Measurements from ENCODE around the gene LLGL1. TPM values are rescaled to one million over a fixed set of nuclear protein-coding genes. Genes with fewer than 3 reads are reported as not detected.

Gene LLGL1
- total RNA-seq, 1 experiment from 2014 or later, result 30.2 TPM

DNA sequence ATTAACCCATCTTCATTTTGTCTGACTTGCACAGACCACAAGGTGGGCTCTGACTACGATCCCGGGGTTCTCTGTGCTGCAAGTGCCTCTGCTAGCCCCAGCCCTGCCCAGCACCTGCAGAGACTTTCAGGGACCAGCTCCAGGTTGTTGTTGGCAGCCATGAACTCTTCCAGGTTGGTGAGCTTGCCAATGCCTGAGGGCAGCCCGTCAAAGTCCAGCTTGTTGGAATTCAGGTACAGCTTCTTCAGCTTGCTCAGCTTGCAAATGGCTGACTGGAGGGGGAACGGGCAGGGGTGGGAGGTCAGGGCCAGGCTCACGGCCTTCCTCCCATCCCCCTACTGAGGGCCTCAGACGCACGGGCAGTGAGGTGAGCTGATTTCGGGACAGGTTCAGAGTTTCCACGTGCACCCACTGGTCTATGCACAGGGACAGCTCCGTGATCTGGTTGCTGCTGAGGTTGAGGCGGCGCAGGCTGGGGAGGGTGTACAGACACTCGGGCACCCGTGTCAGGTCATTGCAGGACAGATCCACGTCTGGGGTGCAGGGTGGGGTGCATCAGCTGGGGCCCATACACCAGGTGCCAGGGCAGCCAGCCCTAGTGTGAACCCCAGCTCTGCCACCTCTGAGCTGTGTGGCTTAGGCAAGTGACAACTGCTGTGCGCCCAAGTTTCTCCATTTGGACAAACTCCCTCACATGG is 27.9 kb downstream of the LLGL1 start:
- TF ChIP-seq EZH2 (IDR thresholded peaks at IDR 0.05; ENCODE audit: borderline replicate concordance, low read depth, low read length, poor library complexity, severe bottlenecking), result no peak
- TF ChIP-seq, protein P1, sequence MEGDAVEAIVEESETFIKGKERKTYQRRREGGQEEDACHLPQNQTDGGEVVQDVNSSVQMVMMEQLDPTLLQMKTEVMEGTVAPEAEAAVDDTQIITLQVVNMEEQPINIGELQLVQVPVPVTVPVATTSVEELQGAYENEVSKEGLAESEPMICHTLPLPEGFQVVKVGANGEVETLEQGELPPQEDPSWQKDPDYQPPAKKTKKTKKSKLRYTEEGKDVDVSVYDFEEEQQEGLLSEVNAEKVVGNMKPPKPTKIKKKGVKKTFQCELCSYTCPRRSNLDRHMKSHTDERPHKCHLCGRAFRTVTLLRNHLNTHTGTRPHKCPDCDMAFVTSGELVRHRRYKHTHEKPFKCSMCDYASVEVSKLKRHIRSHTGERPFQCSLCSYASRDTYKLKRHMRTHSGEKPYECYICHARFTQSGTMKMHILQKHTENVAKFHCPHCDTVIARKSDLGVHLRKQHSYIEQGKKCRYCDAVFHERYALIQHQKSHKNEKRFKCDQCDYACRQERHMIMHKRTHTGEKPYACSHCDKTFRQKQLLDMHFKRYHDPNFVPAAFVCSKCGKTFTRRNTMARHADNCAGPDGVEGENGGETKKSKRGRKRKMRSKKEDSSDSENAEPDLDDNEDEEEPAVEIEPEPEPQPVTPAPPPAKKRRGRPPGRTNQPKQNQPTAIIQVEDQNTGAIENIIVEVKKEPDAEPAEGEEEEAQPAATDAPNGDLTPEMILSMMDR (conservative IDR thresholded peaks at IDR 0.05; ENCODE audit: low read depth, low read length), result no peak
- intact Hi-C loops (cut with micrococcal nuclease; ENCODE audit: unreplicated experiment), result no loop called here
- CTCF ChIA-PET, result no interaction called here

DNA sequence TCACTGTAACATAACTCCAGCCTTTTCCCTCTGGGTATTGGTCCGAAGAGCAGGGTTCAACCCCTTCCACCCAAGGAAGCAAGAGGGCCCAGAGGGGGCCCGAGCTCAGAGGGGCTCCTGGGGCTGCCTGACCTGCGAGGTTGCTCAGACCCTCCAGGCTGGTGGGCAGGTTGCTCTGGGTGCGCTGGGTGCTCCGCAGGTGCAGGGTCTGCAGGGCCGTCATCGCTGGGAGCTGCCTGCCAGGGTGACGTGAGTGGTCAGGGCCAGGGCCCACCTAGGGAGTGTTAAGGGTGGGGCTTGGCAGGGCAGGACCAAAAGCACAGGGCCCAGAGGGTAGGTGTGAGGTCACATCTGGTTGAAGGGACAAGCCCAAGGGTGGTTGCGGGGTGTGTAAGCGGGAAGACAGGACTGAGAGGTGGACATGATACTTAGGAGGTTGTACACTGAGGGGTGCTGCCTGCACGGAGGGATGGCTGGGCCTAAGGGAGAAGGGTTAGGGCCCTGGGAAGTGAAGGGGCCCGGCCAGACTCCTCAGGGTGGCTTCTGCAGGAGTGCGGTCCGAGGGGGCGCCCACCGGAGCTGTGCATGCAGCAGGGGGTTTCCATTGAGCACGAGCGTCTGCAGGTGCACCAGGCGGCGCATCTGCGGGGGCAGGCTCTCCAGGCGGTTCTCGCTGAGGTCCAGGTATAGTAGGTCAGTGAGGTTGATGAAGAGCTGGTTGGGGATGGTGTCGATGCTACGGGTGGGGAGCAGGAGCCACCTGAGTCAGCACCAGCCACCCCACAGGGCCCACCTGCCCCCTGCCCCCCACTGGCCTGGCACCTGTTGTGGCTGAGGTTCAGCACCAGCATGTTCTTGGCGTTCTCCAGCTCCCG is 28.7 kb downstream of the LLGL1 start:
- intact Hi-C loops (cut with micrococcal nuclease; ENCODE audit: unreplicated experiment), result no loop called here

More for the DNA sequence above, 27.9 kb downstream of the LLGL1 start:
- no peak overlapping the region for H3K4me3 ChIP-seq (ENCODE audit: low read depth, low read length, poor library complexity, severe bottlenecking)
- H3K27me3 ChIP-seq (replicated peaks; ENCODE audit: insufficient read depth, low read depth, low read length, poor library complexity), result no peaks in the 10 kb centered on the region
- POLR2A ChIA-PET (ENCODE audit: low non-redundant PET), result no interaction called here
- H3K36me3 ChIP-seq (ENCODE audit: insufficient read depth, low read length, poor library complexity, severe bottlenecking), result peaks cover 37% of the 10 kb centered on the region
- no peak for DNase-seq (ENCODE audit: low spot score)
- no peaks in the 10 kb centered on the region for H3K4me1 ChIP-seq (ENCODE audit: insufficient read depth, low read length, poor library complexity, severe bottlenecking)
- no peak overlapping the region for H3K27ac ChIP-seq (ENCODE audit: low read depth, low read length, poor library complexity, severe bottlenecking)
- BruUV-seq (replicated peaks), result no TSS peak
- H3K9me3 ChIP-seq (ENCODE audit: low read depth, low read length, poor library complexity, severe bottlenecking), result no peaks in the 10 kb centered on the region

DNA sequence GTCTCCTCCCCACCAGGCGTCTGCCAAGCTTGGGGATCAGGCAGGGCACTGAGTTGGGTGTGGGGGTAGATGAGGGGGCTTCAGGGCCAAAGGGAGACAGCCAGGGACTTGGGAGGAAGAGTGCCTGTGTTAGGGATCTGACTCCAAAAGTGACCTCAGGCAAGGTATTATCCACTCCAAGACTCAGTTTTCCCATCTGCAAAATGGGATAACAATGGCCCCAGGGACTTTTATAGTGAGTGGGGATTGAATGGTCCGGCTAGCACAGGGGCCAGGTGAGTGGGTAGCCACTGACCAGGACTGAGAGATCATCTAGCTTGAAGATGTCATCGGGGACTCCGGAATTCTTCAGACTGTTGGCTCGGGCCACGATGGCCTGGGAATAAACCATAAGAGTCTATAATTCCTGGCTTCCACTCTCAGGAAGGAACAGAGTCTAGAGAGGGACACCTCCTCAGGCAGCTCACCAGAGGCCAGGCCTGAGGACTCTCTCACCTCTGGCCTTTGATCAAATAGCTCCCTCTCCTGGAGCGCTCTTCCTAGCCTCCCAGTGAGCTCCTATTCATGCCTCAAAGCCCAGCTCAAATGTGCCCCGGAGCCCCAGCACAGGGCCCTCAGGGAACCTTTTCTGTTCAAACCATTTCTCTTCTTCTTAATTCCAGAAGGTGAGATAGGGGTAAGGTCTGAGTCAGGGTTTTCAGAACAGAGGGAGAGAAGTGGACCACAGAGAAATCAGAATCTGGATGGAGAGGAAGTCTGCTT is 29.6 kb downstream of the LLGL1 start:
- DNase-seq (ENCODE audit: low spot score), result no peak
- intact Hi-C loops (cut with micrococcal nuclease; ENCODE audit: unreplicated experiment), result no loop called here
- no TSS peak for BruUV-seq (replicated peaks)
- Histone ChIP-seq H3K27ac (ENCODE audit: low read depth, low read length, poor library complexity, severe bottlenecking) (no peak overlapping the region), H3K9me3 (ENCODE audit: low read depth, low read length, poor library complexity, severe bottlenecking) (no peaks in the 10 kb centered on the region), H3K4me1 (ENCODE audit: insufficient read depth, low read length, poor library complexity, severe bottlenecking) (peaks cover 4% of the 10 kb centered on the region), H3K27me3 (replicated peaks; ENCODE audit: insufficient read depth, low read depth, low read length, poor library complexity) (no peaks in the 10 kb centered on the region), H3K36me3 (ENCODE audit: insufficient read depth, low read length, poor library complexity, severe bottlenecking) (peaks cover 28% of the 10 kb centered on the region), H3K4me3 (ENCODE audit: low read depth, low read length, poor library complexity, severe bottlenecking) (no peak overlapping the region)
- no peak for TF ChIP-seq EZH2 (IDR thresholded peaks at IDR 0.05; ENCODE audit: borderline replicate concordance, low read depth, low read length, poor library complexity, severe bottlenecking)
- TF ChIP-seq, protein P1 (conservative IDR thresholded peaks at IDR 0.05; ENCODE audit: low read depth, low read length), result no peak
- POLR2A ChIA-PET (ENCODE audit: low non-redundant PET), result no interaction called here
- CTCF ChIA-PET, result no interaction called here

More for the DNA sequence above, 28.7 kb downstream of the LLGL1 start:
- H3K27ac ChIP-seq (ENCODE audit: low read depth, low read length, poor library complexity, severe bottlenecking), result no peak overlapping the region
- H3K36me3 ChIP-seq (ENCODE audit: insufficient read depth, low read length, poor library complexity, severe bottlenecking), result peaks cover 29% of the 10 kb centered on the region
- H3K4me3 ChIP-seq (ENCODE audit: low read depth, low read length, poor library complexity, severe bottlenecking), result no peak overlapping the region
- no peaks in the 10 kb centered on the region for H3K27me3 ChIP-seq (replicated peaks; ENCODE audit: insufficient read depth, low read depth, low read length, poor library complexity)
- H3K9me3 ChIP-seq (ENCODE audit: low read depth, low read length, poor library complexity, severe bottlenecking), result no peaks in the 10 kb centered on the region
- ChIA-PET CTCF (no interaction called here), POLR2A (ENCODE audit: low non-redundant PET) (no interaction called here)
- no TSS peak for BruUV-seq (replicated peaks)
- peaks cover 4% of the 10 kb centered on the region for H3K4me1 ChIP-seq (ENCODE audit: insufficient read depth, low read length, poor library complexity, severe bottlenecking)
- no peak for DNase-seq (ENCODE audit: low spot score)
- TF ChIP-seq, protein P1 (conservative IDR thresholded peaks at IDR 0.05; ENCODE audit: low read depth, low read length), result no peak
- TF ChIP-seq EZH2 (IDR thresholded peaks at IDR 0.05; ENCODE audit: borderline replicate concordance, low read depth, low read length, poor library complexity, severe bottlenecking), result no peak
